Right atrium auricular region (tissue), 2 donors: ENCODE results near the gene NPIPA5. TPM values are rescaled to one million over a fixed set of nuclear protein-coding genes. Genes with fewer than 3 reads are reported as not detected.
"Not testable (repeated sequence)": the region's sequence is repeated elsewhere in the genome, so short reads cannot be mapped to it uniquely, and the experiment has no call there.

Experiments used
- DNase-seq: peaks from one replicate; pipeline ENCODE4 v3.0.0-alpha.2; 2019; ENCODE audit warnings: low spot score
- H3K27ac ChIP-seq, 2 donors: fragments of 200-600 bp; sonication (generic); 1 replicate in 1 of 2; 2 replicates in 1 of 2; pipeline ENCODE4 v1.5.1; 2016 to 2019
- H3K27me3 ChIP-seq, 2 donors: fragments of 200-600 bp; sonication (generic); one replicate each; pipeline versions ENCODE4 v1.5.1 to v1.6.0; 2017 to 2019
- H3K36me3 ChIP-seq: fragments of 200-600 bp; sonication (generic); one replicate; pipeline ENCODE4 v1.5.1; 2016
- H3K4me1 ChIP-seq, 2 donors: fragments of 200-600 bp; sonication (generic); one replicate each; pipeline versions ENCODE4 v1.5.1 to v1.6.0; 2017 to 2019
- H3K4me3 ChIP-seq, 2 donors: fragments of 200-600 bp; sonication (generic); 1 replicate in 1 of 2; 2 replicates in 1 of 2; pipeline ENCODE4 v1.5.1; 2017 to 2019; ENCODE audit warnings: mild to moderate bottlenecking in 1 of 2, moderate library complexity in 1 of 2
- H3K9me3 ChIP-seq, 2 donors: fragments of 200-600 bp; sonication (generic); one replicate each; pipeline ENCODE4 v1.5.1; 2019
- CTCF ChIP-seq, 2 donors: fragments of 200-600 bp; sonication (generic); IDR thresholded peaks; one replicate each; pipeline ENCODE4 v1.5.1; 2019; ENCODE audit warnings: antibody characterized with exemption in 2 of 2
- total RNA-seq, 2 donors: library from RNA; depleted of rRNA; stranded (reverse); fragments of >200 nt; gene quantifications; one replicate each; pipeline ENCODE4 v1.1.0, GENCODE V29; 2016

NPIPA5 gene
- total RNA-seq, 2 donors from 2014 or later, result 3.8 to 9.1 TPM

DNA sequence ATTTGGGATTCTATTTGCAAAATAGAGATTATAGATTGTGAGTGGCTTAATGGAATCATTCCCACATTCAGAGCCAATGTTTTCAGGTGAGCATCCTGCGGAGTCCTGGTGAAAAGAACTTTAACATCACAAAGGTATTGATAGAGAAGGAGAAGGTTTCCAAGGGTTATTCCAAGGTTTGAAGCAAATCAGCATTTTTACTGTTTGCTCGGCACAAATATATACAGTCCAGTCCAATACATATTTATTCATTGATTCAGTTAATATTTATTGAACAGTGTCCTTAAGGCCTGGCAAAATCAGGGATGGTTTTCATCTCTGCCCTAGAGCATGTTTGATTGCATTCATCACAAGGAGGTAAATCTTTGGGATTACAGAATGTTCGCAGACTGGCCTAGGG, 23.9 kb upstream of the NPIPA5 start:
- H3K4me3 ChIP-seq, result no peak overlapping the region
- peaks cover 0 to 8% of the 10 kb centered on the region in 2 donors for H3K4me1 ChIP-seq
- no peaks in the 10 kb centered on the region for H3K36me3 ChIP-seq
- no peaks in the 10 kb centered on the region for H3K9me3 ChIP-seq
- no peak overlapping the region for H3K27ac ChIP-seq
- TF ChIP-seq CTCF (IDR thresholded peaks at IDR 0.05), result no peak
- DNase-seq, result no peak
- no peaks in the 10 kb centered on the region for H3K27me3 ChIP-seq

DNA sequence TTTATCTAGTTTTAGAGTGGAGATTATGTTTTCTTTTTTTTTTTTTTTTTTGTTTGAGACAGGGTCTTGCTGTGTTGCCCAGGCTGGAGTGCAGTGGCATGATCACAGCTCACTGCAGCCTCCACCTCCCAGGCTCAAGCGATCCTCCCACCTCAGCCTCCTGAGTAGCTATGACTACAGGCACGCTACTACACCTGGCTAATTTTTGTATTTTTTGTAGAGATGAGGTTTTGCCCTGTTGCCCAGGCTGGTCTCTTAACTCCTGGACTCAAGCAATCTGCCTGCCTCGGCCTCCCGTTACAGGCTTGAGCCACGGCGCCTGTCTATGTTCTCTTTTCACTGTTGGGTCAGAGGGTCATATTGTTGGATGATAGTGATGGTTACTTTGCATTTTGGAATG, 22.2 kb upstream of the NPIPA5 start:
- H3K36me3 ChIP-seq, H3K9me3 ChIP-seq, H3K4me3 ChIP-seq, DNase-seq, H3K4me1 ChIP-seq, H3K27me3 ChIP-seq, H3K27ac ChIP-seq: not testable (repeated sequence)

GRCh38 chr16:15399317-15399716, 21.2 kb upstream of the NPIPA5 start:
- no peaks in the 10 kb centered on the region for H3K9me3 ChIP-seq
- no peaks in the 10 kb centered on the region for H3K36me3 ChIP-seq
- H3K27me3 ChIP-seq, result no peaks in the 10 kb centered on the region
- no peak overlapping the region for H3K4me3 ChIP-seq
- no peak for TF ChIP-seq CTCF (IDR thresholded peaks at IDR 0.05)
- DNase-seq, result no peak
- H3K27ac ChIP-seq, result no peak overlapping the region
- H3K4me1 ChIP-seq, result peaks cover 0 to under 1% of the 10 kb centered on the region in 2 donors

GRCh38 chr16:15398618-15399316, 20.7 kb upstream of the NPIPA5 start:
- Histone ChIP-seq H3K9me3 (no peaks in the 10 kb centered on the region), H3K27ac (no peak overlapping the region), H3K36me3 (no peaks in the 10 kb centered on the region), H3K4me3 (no peak overlapping the region), H3K4me1 (no peaks in the 10 kb centered on the region), H3K27me3 (no peaks in the 10 kb centered on the region)
- TF ChIP-seq CTCF (IDR thresholded peaks at IDR 0.05), result no peak
- DNase-seq, result no peak

GRCh38 chr16:15396948-15397594, 19.0 kb upstream of the NPIPA5 start:
- H3K27me3 ChIP-seq, result no peaks in the 10 kb centered on the region
- H3K4me1 ChIP-seq, result no peaks in the 10 kb centered on the region
- H3K36me3 ChIP-seq, result no peaks in the 10 kb centered on the region
- H3K4me3 ChIP-seq, result no peak overlapping the region
- DNase-seq, result no peak
- no peak for TF ChIP-seq CTCF (IDR thresholded peaks at IDR 0.05)
- no peaks in the 10 kb centered on the region for H3K9me3 ChIP-seq
- peak overlapping the region in 1 of 2 donors; percentile 76 for H3K27ac ChIP-seq

DNA sequence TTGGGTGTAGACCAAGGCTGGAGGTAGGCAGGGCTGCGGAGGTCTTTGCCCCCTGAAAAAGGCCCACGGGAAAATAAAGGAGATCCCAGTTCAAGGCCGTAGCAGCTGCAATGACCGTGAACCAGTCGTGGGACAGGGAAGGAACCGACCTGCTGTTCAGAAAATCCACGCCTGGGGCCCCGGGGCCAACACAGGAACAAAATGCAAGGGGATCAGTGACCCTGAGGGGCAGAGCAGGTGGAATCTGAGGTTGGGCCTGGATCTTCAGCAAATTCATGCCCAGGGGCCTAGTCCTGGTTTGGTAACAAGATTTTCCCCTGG, 18.4 kb upstream of the NPIPA5 start:
- not testable (repeated sequence) for H3K27me3 ChIP-seq, H3K9me3 ChIP-seq, H3K4me1 ChIP-seq, H3K36me3 ChIP-seq, DNase-seq
- H3K27ac ChIP-seq, result peak overlapping the region; percentile 76 to 82
- peak overlapping the region; percentile 63 to 67 for H3K4me3 ChIP-seq

DNA sequence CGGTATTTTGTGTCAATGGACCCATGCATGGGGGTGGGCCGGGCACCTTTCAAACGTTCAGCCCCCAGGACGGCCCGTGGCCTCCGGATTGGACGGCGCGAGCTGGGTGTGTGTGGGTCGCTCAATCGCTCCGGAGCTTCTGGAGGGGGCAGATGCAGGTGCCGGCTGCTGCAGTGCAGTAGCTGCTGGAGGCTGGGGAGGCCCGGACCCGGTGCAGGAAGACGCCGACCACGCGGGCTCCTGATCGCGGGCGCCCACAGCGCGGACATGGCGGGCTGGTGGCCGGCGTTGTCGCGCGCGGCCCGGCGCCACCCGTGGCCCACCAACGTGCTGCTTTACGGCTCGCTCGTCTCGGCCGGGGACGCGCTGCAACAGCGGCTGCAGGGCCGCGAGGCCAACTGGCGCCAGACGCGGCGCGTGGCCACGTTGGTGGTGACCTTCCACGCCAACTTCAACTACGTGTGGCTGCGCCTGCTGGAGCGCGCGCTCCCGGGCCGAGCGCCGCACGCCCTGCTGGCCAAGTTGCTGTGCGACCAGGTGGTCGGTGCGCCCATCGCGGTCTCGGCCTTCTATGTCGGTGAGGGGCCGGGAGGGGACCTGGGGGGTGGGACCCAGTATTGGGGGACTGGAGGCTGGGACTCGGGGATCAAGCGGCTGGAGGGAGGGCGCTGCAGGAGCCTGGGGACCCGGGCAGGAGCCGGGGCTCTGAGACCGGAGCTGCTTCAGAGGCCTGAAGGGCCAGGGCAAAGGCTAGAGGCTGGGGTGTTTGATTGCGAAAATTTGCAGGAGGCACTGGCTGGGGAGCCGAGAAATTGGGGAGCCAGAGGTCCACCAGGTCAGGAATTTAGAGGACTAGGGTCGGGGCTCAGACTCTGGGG, 17.8 kb upstream of the NPIPA5 start, which contains the start of gene MPV17L:
TSS of gene MPV17L (plus strand) at position 124 of the 878 bp plus-strand sequence. CDS start at position 268, 144 bp downstream.
- H3K27me3 ChIP-seq, H3K36me3 ChIP-seq, H3K4me1 ChIP-seq, DNase-seq, H3K9me3 ChIP-seq: not testable (repeated sequence)
- peak within 1 kb of the TSS; percentile 76 to 82 for H3K27ac ChIP-seq
- H3K4me3 ChIP-seq, result peak within 1 kb of the TSS; percentile 63 to 67

GRCh38 chr16:15393025-15393424, 14.9 kb upstream of the NPIPA5 start:
- H3K27ac ChIP-seq, H3K27me3 ChIP-seq, H3K36me3 ChIP-seq, H3K9me3 ChIP-seq, H3K4me3 ChIP-seq, DNase-seq, H3K4me1 ChIP-seq: not testable (repeated sequence)

GRCh38 chr16:15389916-15390315, 11.8 kb upstream of the NPIPA5 start:
- H3K4me1 ChIP-seq, DNase-seq, H3K4me3 ChIP-seq, H3K27ac ChIP-seq, H3K9me3 ChIP-seq, H3K36me3 ChIP-seq, H3K27me3 ChIP-seq: not testable (repeated sequence)

DNA sequence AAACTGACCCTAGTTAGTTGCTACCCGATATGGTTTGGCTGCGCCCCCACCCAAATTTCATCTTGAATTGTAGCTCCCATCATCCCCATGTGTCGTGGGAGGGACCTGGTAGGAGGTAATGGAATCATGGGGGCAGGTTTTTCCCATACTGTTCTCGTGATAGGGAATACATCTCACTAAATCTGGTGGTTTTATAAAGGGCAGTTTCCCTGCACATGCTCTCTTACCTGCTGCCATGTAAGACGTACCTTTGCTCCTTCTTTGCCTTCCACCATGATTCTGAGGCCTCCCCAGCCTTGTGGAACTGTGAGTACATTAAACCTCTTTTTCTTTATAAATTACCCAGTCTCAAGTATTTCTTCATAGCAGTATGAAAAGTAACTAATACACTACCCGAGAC, 10.0 kb upstream of the NPIPA5 start:
- H3K9me3 ChIP-seq, H3K27me3 ChIP-seq, H3K4me1 ChIP-seq, H3K36me3 ChIP-seq, H3K27ac ChIP-seq, H3K4me3 ChIP-seq, DNase-seq: not testable (repeated sequence)
